HG02763 (cell line): Measurements from ENCODE around the gene DCLRE1A.
"Not testable (repeated sequence)": the region's sequence is repeated elsewhere in the genome, so short reads cannot be mapped to it uniquely, and the experiment has no call there.

Experiments used
- ATAC-seq: cut with Tn5 transposase; IDR thresholded peaks from one replicate; pipeline ENCODE4 v1.9.1; 2021; ENCODE audit warnings: mild to moderate bottlenecking, moderate library complexity; ENCODE audit not compliant: unreplicated experiment

DCLRE1A gene

DNA sequence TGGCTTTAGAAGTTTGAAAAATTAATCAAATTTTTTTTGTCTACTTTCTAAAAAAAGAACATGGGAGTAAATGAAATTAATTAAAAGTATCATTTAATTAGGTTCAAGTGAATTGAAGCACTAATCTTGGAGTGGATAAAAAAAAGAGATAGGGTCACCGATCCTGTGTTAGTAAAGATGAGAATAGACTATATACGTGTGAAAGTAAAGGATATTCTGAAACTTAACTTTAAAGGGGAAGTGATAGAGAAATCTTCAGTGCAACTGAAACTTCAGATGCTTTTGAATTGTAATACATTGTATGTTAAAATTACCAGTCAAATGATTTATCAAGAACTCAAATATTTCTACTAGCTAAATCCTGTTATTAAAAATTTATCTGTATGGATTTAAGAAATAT is 5.4 kb upstream of the DCLRE1A start:
- ATAC-seq = peak; percentile 37

DNA sequence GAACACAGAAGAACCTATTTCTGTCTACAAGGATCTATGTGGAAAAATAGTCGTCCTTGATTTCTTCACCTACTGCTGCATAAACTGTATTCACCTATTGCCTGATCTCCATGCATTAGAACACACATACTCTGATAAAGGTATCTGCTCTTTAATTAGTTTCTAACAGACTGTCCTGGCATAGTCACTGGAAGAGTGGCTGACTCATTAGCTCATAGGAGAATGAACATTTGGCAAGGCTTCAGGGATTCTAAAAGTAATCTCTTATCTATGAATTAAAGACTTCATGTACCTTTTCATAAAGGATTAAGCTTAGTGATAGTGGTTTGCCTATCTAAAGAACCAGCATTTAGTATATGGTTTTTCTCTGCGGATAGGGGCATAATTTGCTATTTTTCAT is 4.7 kb upstream of the DCLRE1A start:
- ATAC-seq = no peak

DNA sequence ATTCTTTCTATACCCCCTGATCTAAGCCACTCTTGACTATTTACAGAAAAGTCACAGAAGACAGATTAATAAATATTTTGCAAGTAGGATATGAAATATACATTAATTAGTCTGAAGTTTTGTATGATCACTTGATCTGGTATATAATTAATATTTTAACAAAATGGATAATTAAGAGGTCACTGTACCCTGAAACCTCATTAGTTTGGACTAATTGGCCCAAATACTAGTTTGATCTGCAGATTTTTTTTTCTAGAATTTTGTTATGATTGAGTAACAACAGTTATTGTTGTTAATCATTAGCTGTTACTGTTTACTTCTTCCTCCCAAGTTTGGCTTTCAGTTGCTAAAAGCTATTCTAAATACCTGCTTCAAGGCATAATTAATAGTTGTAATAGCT is 3.3 kb upstream of the DCLRE1A start:
- ATAC-seq = no peak

DNA sequence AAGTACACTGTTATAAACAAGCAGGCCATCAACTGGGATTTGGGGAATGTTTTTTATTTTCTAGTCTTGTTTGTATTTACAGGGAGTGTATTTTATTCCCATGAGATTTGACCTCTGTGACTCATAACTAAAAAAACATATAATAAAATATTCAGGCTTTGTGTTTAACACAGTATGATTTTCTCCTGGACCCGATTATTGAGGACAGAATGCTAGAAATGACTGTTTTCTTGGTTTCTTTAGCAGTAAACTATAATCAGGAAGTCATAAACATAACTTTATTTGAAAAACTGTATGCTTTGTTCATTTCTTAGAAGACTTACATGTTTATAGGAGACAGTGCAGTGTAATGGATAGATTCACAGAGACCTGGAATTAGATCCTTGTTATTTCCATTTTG is 2.7 kb upstream of the DCLRE1A start:
- no peak for ATAC-seq

DNA sequence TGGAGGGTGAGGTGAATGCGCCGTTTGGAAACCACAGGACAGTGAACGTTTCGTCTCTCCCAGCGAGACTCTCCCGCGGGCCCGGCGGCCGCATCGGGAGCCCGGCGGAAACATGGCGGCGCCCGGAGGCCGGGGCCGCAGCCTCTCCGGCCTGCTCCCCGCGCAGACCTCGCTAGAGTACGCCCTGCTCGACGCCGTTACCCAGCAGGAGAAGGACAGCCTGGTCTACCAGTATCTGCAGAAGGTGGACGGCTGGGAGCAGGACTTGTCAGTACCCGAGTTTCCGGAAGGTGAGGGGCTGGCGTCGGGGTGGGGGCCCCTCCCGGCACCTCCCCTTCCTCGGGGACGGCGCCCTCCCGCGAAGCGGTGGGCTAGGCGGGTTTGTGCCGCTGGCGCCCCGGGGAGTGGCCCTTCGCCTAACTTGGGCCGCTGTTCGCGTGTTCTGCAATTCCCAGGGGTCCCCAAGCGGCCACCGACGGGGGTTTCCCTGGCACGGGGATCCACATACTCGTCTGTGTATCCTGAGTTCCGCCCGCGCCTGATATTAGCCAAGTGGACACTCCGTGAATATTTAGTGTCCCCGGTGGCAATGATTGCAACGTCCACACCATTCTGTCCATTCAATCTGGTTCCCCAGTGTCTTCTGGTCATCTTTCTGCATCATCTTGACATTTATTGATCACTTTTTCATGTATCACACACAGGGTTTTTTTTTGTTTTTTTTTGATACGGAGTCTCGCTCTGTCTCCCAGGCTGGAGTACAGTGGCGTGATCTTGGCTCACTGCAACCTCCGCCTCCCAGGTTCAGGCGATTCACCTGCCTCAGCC is 1.1 kb upstream of the DCLRE1A start:
- peak; percentile 27 for ATAC-seq

DNA sequence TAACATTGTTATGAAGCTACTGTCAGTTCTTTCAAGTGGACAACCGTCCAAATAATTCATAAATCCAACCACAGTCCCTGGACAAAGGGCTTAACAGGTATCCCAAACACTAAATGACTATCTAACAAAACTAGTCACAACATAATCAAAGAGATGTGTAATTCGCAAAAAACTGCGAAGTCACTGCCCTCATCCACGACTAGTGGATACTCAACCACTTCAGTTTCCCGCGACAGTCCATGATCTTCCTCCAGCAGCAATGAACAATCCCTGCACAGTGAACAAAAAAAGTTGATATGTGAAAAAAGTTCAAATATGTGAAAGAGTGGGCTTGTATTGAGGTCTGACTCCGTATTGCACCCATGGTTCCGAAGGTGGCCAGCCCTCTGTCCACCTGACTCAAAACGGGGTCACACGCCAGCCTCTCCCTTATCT is 287 bp downstream of the DCLRE1A start:
- ATAC-seq = no peak

DNA sequence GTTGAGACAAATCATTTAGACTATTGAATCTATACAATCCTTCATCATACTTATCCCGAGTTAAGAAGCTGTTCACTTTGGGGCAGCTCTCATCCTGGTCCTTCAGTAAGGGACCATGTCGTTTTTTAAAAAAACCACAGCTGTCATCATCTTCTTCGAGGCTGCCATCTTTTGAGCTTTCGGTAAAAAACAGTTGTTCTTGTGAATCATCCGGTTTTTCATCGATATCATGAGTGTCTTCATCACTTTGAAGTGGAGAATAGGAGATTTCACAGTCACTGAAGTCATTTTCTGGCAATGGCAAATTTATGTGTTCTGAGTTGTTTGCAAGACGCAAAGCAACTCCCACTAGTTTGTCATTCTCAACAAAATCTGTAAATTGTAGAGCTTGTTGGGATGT is 3.9 kb downstream of the DCLRE1A start:
- no peak for ATAC-seq

DNA sequence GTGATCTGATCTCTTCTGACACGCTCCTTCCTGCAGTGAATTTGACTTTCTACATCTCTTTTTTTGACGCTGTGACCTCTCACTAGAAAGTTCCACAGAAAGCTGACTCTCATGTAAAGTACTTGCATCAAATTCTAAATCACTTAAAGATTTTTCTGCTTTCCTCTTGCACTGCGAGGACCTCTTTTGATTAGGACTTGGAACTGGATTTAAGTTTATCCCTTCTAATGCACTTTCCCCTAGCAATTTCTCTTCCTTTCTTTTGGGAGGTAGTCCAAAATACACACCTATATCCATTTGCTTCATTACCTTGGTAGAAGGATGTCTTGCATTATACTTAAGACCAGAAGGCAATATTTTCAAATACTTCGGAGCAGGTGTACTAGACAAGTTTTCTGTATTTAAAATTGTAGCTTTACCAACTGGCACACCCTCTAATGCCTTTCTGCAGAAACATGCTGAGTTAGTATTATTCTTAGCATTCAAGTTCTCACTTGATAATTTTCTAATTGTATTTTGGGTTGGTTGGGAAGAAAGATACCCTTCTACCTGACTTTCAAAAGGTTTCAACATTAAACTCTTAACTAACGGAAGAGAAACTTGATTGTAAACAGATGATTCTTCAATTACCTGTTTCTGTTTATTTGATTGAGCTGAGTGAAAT is 4.6 kb downstream of the DCLRE1A start:
- no peak for ATAC-seq

DNA sequence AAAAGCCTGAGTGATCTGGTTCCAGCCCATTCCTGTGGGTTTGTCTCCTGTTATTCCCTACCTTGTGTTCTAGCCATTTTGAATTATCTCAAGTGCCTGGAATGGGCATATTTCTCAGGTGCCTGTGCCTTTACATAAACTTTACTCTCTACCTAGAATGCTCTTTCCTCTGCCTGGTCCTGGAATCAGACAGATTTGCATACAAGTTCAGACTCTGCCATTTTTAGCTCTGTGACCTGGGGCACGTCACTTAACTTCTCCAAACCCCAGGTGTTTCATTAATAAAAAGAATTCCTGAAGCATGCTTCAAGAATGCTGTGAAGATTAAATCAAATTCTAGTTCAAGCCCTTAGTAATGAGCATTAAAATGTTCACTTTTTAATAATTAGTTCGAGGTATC is 7.8 kb downstream of the DCLRE1A start:
- no peak for ATAC-seq

DNA sequence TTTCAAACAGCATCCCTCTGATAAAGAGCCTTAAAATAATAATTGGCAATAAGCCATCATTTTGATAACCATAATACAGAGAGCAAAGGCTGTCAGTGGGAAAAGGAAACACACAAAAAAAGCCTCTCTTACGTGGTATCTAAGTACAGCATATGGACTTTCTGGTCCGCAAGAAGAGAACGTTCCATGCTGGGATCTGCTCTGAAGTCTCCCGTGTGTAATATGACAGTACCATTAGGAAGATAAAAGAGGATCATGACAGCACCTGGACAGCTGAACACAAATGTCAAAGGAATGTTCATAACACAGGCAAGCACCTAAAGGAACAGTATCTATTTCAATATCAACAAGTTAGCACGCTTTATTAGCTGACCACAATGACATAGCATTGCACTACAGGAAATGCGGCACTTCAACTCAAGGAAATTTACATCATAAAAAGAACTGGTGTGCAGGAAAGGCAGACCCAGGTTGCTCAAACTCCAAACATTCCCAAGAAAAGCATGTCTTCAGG is 9.9 kb downstream of the DCLRE1A start:
- no peak for ATAC-seq

DNA sequence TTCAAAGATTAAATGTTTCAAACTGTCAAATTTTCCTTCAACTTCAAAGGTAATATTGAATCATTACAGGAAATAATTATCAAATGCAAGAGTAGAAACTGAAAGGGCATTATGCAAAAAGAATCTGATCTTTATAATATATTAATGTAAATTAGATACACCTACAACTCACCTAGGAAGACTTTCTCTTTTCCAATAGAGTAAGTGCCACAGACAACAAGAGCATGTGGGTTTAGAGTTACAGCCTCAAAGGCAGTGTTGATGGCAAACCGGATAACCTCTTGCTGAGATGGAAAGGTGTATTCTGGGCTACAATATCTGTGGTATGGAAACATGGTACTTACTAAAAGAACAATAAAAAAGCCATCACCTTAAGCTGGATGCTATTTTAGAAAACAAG is 11.7 kb downstream of the DCLRE1A start:
- no peak for ATAC-seq

DNA sequence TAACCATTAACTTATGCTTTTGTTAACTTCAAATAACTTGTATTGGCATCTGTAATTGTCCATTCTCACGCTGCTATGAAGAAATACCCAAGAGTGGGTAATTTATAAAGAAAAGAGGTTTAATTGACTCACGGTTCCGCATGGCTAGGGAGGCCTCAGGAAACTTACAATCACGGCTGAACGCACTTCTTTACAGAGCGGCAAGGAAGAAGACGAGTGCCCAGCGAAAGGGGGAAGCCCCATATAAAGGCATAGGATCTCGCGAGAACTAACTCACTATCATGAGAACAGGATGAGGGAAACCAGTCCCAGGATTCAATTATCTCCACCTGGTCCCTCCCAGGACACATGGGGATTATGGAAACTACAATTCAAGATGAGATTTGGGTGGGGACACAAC is 25.3 kb downstream of the DCLRE1A start:
- ATAC-seq = not testable (repeated sequence)

DNA sequence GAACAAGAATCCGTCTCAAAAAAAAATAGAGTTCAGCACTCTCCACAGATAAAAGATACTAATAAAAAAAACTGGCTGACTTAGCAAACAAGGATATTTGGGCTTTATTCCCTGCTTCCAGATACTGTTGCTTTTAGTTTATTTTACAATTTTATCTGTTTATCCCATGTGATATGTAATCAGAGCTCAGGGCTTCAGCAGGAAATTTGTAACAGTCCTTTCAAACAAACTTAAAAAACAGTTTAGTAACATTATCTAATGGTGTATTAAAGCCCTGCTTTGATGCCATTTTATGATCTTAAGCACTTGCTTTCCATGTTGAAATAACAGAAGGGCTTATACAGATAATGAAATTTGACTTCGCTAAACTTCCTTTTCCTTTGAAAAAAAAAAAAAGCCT is 28.1 kb downstream of the DCLRE1A start:
- no peak for ATAC-seq

DNA sequence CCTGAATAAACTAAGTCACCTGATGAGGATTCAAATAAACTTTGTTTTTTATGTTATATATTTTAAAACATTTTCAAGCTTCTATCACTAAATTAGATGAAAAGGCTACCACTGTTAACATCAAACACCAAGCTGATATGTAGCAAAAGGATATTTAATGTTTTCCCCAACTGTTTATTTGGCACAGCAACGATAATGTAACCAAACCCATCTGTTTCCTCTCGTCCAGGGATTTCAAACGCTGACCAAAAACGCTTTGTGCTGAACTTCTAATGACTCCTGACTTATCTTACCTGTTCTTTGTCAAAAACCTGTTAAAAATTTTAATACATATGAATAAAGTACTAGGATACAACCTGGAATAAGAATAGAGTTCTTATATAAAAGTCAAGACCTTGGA is 30.5 kb downstream of the DCLRE1A start:
- no peak for ATAC-seq

DNA sequence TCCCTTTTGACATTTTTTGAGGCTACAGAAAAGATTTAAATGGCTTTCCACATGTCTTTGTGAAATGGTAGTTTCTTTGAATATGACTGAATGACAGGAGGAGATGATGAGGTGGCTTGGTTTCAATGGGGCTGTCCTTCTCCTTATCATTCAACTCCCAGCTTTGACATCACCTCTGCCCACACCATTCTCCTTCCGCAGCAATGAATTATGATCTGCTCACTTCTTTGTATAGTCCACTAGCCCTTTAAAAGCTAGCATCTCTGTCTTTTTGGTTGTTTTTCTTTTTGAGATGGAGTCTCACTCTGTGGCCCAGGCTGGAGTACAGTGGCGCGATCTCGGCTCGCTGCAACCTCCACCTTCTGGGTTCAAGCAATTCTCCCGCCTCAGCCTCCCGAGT is 31.7 kb downstream of the DCLRE1A start:
- no peak for ATAC-seq

DNA sequence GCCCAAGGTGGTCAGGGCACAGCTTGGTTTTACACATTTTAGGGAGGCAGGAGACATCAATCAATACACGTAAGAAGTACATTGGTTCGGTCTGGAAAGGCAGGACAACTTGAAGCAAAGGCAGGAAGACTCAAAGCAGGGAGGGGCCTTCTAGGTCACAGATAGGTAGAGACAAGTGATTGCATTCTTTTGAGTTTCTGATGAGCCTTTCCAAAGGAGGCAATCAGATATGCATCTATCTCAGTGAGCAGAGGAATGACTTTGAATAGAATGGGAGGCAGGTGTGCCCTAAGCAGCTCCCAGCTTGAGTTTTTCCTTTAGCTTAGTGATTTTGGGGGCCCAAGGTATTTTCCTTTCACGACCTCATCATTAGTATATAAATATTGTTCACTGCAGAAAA is 32.6 kb downstream of the DCLRE1A start:
- not testable (repeated sequence) for ATAC-seq

DNA sequence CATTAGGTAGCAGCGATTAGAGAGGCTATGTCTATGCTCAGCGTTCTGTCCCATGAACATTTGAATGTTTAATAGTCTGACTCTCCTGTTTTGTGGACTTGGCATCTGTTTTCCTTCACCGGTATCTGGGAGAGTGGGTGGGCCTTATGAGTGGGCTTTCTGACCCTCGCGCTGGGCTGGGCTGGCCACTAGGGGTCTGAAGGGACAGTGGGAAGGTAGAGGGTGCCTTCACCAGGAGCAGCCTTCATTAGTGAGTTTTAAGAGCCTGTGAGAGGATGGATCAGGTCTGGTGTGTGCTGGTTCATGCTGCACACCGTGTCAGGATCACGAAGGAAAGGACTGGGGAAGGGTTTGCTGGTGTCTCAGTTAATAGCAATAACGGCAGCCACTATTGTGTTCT is 33.4 kb downstream of the DCLRE1A start:
- ATAC-seq = no peak

DNA sequence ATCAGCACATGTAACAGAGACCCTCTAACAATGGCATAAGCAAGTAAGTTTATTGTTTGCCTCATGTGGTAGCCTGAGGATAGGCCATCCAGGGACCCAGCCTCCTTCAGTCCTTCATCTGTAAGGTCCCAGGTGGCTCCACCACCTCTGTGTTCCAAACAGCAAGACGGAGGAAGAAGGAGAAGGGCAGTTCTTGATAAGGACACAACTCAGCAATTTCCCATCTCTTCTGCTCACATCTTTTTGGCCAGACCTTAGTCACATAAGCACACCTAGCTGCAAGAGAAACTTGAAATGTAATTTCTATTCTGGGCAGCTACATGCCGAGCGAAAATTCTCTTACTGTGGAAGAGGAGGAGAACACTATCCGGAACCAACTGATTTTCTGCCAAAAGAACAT is 33.9 kb downstream of the DCLRE1A start:
- no peak for ATAC-seq

DNA sequence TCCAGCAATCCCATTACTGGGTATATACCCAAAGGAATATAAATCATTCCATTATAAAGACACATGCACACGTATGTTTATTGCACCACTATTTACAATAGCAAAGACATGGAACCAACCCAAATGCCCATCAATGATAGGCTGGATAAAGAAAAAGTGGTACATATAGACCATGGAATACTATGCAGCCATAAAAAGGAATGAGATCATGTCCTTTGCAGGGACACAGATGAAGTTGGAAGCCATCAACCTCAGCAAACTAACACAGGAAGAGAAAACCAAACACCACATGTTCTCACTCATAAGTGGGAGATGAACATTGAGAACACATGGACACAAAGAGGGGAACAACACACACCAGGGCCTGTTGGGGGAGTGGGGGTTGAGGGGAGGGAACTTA is 39.2 kb downstream of the DCLRE1A start:
- not testable (repeated sequence) for ATAC-seq

DNA sequence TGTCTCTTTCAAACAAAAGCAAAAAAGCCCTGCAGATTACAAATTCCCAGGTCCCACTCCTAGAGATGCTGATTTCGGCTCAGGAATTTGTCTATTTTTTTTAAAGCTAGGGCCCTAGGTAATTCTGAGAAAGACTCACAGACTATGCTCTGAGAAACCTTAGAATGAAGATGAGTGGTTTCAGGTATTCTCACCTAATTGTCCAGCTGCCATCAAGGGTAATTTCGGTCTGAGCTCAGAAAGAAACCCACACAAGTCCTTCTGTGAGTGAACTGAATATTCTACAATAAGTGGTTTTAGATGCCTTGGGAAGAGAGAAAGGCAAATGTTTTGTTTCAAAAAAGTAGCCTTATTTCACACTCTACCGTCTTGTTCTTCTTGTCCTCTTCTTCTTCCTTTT is 45.7 kb downstream of the DCLRE1A start:
- no peak for ATAC-seq

DNA sequence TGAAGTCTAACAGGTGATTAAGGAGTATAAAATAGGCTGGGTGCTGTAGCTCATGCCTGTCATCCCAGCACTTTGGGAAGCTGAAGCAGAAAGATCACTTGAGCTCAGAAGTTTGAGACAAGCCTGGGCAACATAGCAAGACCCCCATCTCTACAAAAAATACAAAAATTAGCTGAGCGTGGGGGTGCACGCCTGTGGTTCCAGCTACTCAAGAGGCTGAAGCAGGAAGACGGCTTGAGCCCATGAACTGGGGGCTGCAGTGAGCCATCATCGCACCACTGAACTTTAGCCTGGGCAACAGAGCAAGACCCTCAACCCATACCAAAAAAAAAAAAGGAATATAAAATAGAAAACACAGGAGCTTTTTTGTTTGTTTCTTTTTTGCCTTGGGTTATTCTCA is 47.4 kb downstream of the DCLRE1A start:
- no peak for ATAC-seq

DNA sequence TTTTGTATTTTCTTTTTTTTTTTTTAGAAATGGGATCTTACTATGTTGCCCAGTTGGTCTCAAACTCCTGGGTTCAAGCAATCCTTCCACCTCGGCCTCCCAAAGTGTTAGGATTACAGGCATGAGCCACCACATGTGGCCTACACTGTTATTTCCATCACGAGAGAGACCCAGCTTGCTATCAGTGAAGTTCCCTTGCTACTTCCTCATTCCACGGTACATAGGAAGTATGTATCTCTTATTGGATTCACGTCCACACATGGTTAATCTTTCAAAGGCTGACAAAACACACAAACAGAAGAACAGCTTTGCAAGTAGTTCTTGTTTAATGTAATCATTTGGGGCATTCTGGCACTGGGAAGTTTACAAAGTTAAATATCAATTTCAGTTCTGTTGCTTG is 50.9 kb downstream of the DCLRE1A start:
- no peak for ATAC-seq
